Neural crest cell (in vitro differentiated cells): ENCODE data around the gene WT1. TPM values are rescaled to one million over a fixed set of nuclear protein-coding genes. Genes with fewer than 3 reads are reported as not detected.
"Not testable (repeated sequence)": the region's sequence is repeated elsewhere in the genome, so short reads cannot be mapped to it uniquely, and the experiment has no call there.

Source experiments
- DNase-seq: peaks from one replicate; pipeline ENCODE4 v3.0.0; 2021; ENCODE audit warnings: low read depth, mixed read lengths, low spot score
- H3K27ac Mint-ChIP-seq: one replicate; pipeline ENCODE4 v1.8.0; 2021; ENCODE audit warnings: mild to moderate bottlenecking, mixed read lengths; ENCODE audit not compliant: unreplicated experiment
- H3K27me3 Mint-ChIP-seq: 2 replicates; pipeline ENCODE4 v1.8.0; 2021; ENCODE audit warnings: low read depth, mild to moderate bottlenecking, mixed read lengths
- H3K36me3 Mint-ChIP-seq: 2 replicates; pipeline ENCODE4 v1.8.0; 2021; ENCODE audit warnings: low read depth, mild to moderate bottlenecking, mixed read lengths
- H3K4me1 Mint-ChIP-seq: 2 replicates; pipeline ENCODE4 v1.8.0; 2021; ENCODE audit warnings: mixed read lengths
- H3K4me3 Mint-ChIP-seq: one replicate; pipeline ENCODE4 v1.8.0; 2021; ENCODE audit warnings: mild to moderate bottlenecking, mixed read lengths
- H3K9me3 Mint-ChIP-seq: 2 replicates; pipeline ENCODE4 v1.8.0; 2021; ENCODE audit warnings: mixed read lengths
- CTCF ChIP-seq: fragments of 200-600 bp; sonication (generic); conservative IDR thresholded peaks from 2 replicates; pipeline ENCODE4 v1.5.0; 2021; ENCODE audit warnings: antibody characterized with exemption, mild to moderate bottlenecking
- total RNA-seq: library from RNA; stranded (reverse); gene quantifications from 2 replicates; pipeline ENCODE4 v1.2.1, GENCODE V29; 2021

The WT1 gene
- total RNA-seq, 1 donor from 2014 or later, result not detected

GRCh38 chr11:32375826-32376225 lies 59.5 kb downstream of the WT1 start:
- peaks cover 11% of the 10 kb centered on the region for H3K27me3 Mint-ChIP-seq
- peaks cover 6% of the 10 kb centered on the region for H3K9me3 Mint-ChIP-seq
- no peak for DNase-seq
- H3K27ac Mint-ChIP-seq, result no peak overlapping the region
- no peaks in the 10 kb centered on the region for H3K4me1 Mint-ChIP-seq
- no peak for TF ChIP-seq CTCF
- H3K4me3 Mint-ChIP-seq, result no peak overlapping the region
- H3K36me3 Mint-ChIP-seq, result no peaks in the 10 kb centered on the region

- H3K9me3 Mint-ChIP-seq, result peaks cover 8% of the 10 kb centered on the region
- H3K4me3 Mint-ChIP-seq, result no peak overlapping the region
- peak; percentile 25 for DNase-seq
- no peak overlapping the region for H3K27ac Mint-ChIP-seq
- TF ChIP-seq CTCF, result peak; percentile 64
- no peaks in the 10 kb centered on the region for H3K4me1 Mint-ChIP-seq
- peaks cover 2% of the 10 kb centered on the region for H3K36me3 Mint-ChIP-seq
- peaks cover 13% of the 10 kb centered on the region for H3K27me3 Mint-ChIP-seq
These were observed 61.1 kb downstream of the WT1 start for GRCh38 chr11:32374261-32374711.

- not testable (repeated sequence) for DNase-seq
These were observed 65.4 kb downstream of the WT1 start for GRCh38 chr11:32369987-32370386.

GRCh38 chr11:32366666-32367065 lies 68.7 kb downstream of the WT1 start:
- no peak for DNase-seq
- Mint-ChIP-seq H3K4me1 (no peaks in the 10 kb centered on the region), H3K27ac (no peak overlapping the region), H3K36me3 (peaks cover 2% of the 10 kb centered on the region), H3K9me3 (peaks cover 6% of the 10 kb centered on the region), H3K4me3 (no peak overlapping the region), H3K27me3 (peaks cover 6% of the 10 kb centered on the region)
- TF ChIP-seq CTCF, result no peak

More at GRCh38 chr11:32369987-32370386, 65.4 kb downstream of the WT1 start:
- not testable (repeated sequence) for H3K9me3 Mint-ChIP-seq, H3K36me3 Mint-ChIP-seq, H3K27me3 Mint-ChIP-seq, H3K27ac Mint-ChIP-seq, H3K4me3 Mint-ChIP-seq, H3K4me1 Mint-ChIP-seq

- no peak overlapping the region for H3K27ac Mint-ChIP-seq
- H3K4me3 Mint-ChIP-seq, result no peak overlapping the region
- no peaks in the 10 kb centered on the region for H3K4me1 Mint-ChIP-seq
- H3K36me3 Mint-ChIP-seq, result peaks cover 2% of the 10 kb centered on the region
- H3K27me3 Mint-ChIP-seq, result peaks cover 6% of the 10 kb centered on the region
- no peak for DNase-seq
- TF ChIP-seq CTCF, result no peak
- H3K9me3 Mint-ChIP-seq, result peaks cover 6% of the 10 kb centered on the region
These were observed 70.1 kb downstream of the WT1 start for GRCh38 chr11:32365192-32365591.

- H3K4me3 Mint-ChIP-seq, result no peak overlapping the region
- no peak for DNase-seq
- H3K36me3 Mint-ChIP-seq, result no peaks in the 10 kb centered on the region
- H3K27me3 Mint-ChIP-seq, result peaks cover 17% of the 10 kb centered on the region
- no peak overlapping the region for H3K27ac Mint-ChIP-seq
- no peaks in the 10 kb centered on the region for H3K9me3 Mint-ChIP-seq
- no peaks in the 10 kb centered on the region for H3K4me1 Mint-ChIP-seq
- TF ChIP-seq CTCF, result no peak
These were observed 76.6 kb downstream of the WT1 start for GRCh38 chr11:32358729-32359128.
